GM19372 (cell line): ENCODE data around the gene ADAP1.
"Not testable (repeated sequence)": the region's sequence is repeated elsewhere in the genome, so short reads cannot be mapped to it uniquely, and the experiment has no call there.

Experiments used
- ATAC-seq: cut with Tn5 transposase; IDR thresholded peaks from one replicate; pipeline ENCODE4 v1.9.1; 2021; ENCODE audit warnings: mild to moderate bottlenecking, low read depth, moderate library complexity; ENCODE audit not compliant: unreplicated experiment

ADAP1 gene

DNA sequence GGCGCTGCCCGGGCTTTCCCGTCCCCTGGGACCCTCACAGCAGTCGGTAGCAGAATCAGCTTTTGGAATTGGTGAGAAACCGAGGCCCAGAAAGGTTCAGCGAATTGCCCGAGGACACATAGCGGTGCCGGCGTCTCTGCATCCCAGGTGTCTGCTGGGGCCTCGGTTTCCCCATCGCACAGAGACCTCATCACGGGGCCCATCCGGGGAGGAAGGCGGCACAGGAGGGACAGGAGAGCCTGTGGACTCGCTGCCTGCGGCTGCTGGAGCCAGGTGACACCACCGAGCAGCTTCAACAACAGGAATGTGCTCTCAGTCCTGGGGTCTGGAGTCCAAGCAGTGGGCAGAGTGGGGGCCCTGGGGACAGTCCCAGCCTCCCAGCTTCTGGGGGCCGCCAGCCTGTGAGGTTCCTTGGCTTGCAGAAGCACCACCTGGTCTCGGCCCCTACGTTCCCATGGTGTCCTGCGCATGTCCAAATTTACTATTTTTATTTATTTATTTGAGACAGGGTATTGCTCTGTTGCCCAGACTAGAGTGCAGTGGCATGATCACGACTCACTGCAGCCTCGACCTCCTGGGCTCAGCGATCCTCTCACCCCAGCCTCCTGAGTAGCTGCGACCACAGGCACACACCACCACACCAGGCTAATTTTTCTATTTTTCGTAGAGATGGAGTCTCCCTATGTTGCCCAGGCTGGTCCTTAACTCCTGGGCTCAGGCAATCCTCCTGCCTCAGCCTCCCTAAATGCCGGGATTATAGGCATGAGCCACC lies 21.4 kb upstream of the ADAP1 start:
- no peak for ATAC-seq

GRCh38 chr7:974820-975681 lies 20.6 kb upstream of the ADAP1 start, which contains the start of gene COX19:
Gene COX19 (minus strand): TSS chr7:975549. CDS start chr7:975509, 40 bp downstream.
- ATAC-seq = peak; percentile 74

DNA sequence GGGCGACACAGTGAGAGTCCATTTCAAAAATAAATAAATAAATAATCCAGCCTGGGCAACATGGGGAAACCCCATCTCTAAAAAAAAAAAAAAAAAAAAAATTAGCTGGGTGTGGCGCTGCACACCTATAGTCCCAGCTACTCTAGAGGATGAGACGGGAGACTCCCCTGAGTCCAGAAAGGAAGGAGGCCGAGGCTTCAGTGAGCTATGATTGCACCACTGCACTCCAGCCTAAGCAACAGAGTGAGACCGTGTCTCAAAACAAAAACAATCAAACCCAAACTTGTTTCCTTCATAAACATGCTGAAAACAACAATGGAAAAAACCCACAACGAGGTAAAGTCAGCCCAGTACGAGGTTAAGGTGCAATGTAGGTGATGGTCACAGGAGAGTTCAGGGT lies 19.7 kb upstream of the ADAP1 start:
- no peak for ATAC-seq

- no peak for ATAC-seq
Observed at GRCh38 chr7:973312-973711, 18.8 kb upstream of the ADAP1 start.

DNA sequence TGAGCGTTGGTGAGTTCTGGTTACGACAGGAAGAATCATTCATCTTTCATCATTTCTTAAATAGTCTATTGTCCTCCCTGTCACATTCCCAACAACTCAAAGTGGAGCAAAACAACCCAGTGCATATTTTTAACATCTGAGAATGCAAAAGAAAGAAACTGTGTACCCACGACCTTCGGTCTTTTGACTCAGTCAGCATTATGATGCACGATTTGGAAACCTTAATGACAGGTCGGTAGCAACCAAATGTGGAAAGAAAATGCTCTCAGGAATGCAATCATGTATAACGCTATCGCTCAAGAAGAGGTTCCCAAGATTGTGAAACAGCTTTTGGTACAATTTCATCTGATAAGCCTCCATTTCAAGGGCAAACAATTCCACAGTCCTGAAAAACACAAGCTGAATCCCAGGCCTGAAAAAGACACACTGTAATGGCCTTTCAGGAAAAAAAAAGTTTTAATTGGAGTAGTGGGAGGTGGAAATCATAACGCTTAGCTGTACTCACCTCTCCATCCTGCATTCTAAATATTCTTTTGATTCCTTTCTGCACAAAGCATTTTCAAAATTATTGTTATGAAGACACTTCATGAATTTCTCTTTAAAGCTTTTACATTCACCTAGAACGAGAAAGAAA lies 18.3 kb upstream of the ADAP1 start:
- no peak for ATAC-seq

DNA sequence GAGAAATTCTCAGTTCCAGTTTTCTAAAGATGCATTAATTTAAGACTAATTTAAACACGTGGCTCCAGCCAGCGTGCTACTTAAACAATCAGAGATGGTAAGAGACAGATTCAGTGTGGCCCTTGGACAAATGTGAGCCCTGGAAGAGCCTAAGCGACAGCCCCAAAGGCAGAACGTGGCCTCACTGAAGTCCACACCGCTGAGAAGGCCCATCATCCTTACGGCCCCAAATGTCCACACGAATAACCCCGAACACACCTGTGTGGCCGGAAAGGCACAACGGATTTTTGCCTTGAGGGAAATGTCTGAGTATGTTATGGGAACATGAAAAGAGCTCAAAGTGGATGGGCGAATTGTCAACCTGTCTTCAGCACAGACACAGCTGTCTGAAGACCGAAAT lies 17.6 kb upstream of the ADAP1 start:
- ATAC-seq = no peak

GRCh38 chr7:970744-971143 lies 16.3 kb upstream of the ADAP1 start:
- ATAC-seq = no peak

DNA sequence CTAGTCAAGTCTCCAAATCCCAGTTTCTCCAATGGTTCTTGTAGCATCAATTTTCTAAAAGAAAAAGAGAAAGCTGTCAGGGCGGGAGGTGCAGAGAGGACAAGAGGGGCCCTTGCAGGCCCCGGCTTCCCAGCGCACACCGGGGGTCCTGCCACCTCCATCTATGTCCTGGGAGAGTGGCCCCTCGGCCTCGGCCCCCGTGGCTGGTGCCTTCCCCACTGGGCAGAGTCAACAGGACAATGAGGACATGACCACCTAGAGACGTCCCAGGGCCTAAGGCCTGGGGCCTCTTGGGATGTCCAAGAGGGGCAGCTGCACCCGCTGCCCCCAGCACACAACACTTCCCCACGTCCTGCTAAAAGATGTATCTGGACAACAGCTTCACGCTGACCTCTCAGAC lies 14.9 kb upstream of the ADAP1 start:
- ATAC-seq = no peak

DNA sequence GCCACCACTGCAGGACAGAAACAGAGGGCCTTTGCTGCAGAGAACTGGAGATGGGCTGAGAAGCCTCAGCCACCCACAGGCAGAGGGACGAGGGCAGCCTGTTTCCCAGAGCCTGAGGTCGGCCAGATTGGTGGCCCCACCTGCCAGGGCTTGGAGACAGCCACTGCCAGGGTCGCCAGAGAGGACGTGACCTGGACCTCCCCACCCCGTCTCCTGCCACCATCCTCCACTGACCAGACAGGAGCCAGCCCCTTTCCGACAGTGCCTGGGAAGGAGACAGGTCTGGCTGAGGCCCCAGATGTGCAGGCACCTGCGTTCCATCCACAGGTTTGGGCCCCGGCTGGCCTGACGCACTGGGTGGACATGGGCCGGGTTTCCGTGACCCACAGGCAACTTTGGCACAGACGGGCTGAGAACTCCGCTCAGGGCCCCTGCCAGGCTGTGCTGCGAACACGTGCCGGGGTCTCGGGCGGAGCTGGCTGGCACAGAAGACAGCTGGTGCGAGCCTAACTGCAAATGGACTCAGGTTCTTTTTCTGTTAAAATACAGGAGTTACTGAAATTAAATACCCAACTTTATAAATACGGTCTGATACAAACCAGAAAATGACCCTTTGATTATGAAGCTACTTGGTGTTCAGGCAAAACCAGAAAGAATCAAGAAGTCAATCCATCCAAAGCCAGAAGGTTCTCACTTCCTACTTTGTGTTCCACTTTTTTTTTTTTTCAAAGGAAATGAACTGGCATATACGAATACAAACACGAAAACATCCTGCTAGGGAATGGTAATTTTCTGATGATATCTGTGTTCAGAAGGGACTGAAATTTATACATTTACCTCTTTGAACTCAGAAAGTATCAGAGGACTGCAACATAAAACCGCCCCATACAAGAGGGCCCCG lies 14.0 kb upstream of the ADAP1 start:
- no peak for ATAC-seq

- ATAC-seq = no peak
Observed at GRCh38 chr7:967361-968082, 13.0 kb upstream of the ADAP1 start.

DNA sequence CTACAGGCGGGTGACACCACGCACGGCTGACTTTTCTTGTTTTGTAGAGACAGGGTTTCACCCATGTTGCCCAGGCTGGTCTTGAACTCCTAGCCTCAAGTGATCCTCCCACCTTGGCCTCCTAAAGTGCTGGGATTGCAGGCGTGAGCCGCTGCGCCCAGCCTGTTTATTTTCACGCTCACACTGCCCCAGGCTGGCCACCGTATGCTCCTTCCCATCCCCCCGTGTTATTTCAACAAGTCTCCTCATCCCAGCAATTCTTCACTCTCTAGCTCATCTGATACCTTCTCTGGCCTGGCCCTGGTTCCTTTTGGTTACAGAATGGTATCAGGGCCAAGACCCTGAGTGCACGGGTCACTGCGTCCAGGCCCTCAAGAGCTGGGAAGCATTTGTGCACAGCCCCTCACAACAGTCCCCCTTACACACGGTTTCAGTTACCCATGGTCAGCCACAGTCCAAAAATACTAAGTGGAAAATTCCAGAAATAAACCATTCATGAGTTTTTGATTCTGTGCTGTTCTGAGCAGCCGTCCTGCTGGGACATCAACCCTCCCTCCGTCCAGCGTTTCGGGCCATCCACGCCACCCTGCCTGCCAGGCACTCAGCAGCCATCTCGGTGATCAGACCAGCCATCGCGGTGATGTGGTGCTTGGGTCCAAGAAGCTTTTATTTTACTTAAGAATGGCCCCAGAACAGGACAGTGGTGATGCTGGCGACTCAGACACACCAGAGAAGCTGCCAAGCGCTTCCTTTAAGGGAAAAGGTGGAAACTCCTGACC lies 12.0 kb upstream of the ADAP1 start:
- ATAC-seq = no peak

DNA sequence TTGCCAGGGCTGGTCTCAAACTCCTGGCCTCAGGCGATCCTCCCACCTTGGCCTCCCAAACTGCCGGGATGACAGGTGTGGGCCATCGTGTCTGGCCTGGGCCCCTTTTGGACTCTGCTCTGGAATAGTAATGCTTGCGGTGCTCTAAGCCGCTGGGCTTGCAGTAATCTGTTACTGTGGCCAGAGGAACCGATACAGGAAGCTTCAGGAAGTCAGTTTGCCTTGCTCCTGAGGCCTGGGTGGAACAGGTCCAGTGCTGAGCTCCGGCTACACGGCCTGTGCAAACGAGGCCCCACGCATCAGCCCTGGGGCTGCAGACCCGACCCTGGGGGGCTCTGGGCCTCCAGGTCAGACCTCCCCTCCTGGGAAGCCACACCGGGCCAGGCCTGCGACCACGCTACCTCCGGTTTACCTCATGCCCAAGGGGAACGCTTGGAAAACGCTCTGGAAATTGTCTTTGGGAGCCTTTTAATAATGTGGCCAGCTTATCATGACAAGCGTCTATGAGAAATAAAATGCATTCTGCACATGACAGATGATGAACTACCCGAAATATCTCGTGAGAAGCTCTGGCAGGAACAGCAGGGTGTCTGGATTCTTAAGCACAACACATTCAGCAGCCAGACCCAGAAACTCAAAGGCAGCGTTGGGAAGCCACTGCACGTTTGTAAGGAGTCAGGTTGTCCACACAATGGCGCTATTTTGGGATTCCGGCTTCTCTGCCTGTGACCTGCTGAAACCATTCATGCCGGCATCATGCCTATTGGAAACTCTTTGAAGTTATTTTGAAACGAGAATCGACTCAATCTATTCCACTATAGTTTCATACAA lies 10.1 kb upstream of the ADAP1 start:
- no peak for ATAC-seq

- ATAC-seq = no peak
Observed at GRCh38 chr7:963236-964078, 9.0 kb upstream of the ADAP1 start.

DNA sequence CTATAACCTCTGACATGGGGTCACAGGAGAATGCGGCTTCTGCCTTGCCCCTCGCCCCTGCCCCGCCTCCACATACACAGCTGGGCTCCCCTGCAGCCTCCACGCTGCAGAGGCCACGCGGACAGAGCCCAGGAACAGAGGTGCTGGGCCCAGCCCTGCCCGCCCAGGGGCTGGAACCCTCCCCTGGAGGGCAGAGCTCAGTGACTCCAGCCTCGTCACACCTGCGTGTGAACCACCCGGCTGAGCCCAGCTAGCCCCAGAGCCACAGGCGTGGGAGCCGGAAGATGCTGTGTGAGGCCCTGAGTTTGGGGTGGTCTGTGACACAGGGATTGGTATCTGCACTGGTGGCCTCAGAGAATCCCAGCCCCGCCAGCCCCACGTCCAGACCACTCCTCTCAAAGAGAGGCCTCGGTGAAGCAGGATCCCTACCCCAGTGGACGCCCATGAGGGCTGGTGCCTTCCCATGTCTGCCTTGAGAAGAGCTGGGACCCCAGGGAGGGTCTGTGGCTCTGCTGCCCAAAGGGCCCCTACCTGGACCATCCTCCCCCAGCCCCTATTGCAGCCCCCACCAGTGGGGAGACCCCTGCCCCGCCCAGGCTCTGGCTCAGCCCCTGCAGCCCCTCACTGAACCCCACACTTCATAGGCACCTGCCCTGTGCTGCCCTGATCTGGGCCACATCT lies 8.1 kb upstream of the ADAP1 start:
- ATAC-seq = no peak

DNA sequence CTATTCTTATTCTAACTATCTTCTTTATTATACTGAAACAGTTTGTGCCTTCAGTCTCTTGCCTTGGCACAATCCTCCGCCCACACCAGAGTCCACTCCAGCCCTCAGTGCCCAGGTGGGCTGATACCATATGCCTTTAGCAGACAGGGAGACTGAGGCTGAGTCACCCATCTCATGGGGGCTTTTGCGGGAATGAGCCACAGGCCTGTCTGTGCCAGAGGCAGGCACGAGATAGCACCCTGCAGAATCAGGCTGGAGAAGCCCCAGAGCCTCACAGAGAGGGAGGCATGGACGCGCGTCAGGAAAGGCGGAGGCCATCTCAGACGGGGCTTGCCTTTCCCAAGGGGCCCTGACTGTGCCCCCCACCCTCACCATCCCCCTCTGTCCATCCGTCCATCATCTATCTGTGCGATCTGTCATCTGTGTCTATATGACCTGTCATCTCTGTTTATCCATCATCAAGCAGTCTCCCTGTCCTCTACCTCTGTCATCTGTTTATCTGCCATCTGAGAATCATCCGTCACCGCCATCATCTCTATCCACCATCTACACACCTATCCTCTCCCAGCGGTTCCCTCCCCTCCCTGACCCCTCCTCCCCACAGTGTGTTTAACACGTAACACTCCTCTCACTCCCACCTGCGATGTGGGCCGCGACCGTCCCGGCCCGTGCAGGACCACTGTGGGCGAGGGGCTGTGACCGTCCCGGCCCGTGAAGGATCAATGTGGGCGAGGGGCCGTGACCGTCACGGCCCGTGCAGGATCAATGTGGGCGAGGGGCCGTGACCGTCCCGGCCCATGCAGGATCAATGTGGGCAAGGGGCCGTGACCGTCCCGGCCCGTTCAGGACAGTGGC lies 7.3 kb upstream of the ADAP1 start:
- no peak for ATAC-seq

- not testable (repeated sequence) for ATAC-seq
Observed at GRCh38 chr7:960972-961371, 6.5 kb upstream of the ADAP1 start.
